ENCODE results near the gene CALD1. TPM values are rescaled to one million over a fixed set of nuclear protein-coding genes. Genes with fewer than 3 reads are reported as not detected.

Gene CALD1
- total RNA-seq, 1 donor from 2014 or later: 1,941 TPM

GRCh38 chr7:134901389-134902020 is 122.1 kb downstream of the CALD1 start:
- no peak for DNase-seq (ENCODE audit: low spot score)
- Mint-ChIP-seq H3K36me3 (ENCODE audit: low read depth) (peaks cover 47% of the 10 kb centered on the region), H3K9me3 (ENCODE audit: low read depth) (no peaks in the 10 kb centered on the region), H3K4me1 (ENCODE audit: low read depth) (peaks cover 79% of the 10 kb centered on the region), H3K27me3 (ENCODE audit: low read depth) (no peaks in the 10 kb centered on the region), H3K27ac (ENCODE audit: unreplicated experiment) (peak overlapping the region; percentile 97), H3K4me3 (ENCODE audit: unreplicated experiment) (no peak overlapping the region)
- no peak for TF ChIP-seq CTCF (IDR thresholded peaks at IDR 0.05)

- peaks cover 47% of the 10 kb centered on the region for H3K36me3 Mint-ChIP-seq (ENCODE audit: low read depth)
- DNase-seq (ENCODE audit: low spot score): no peak
- no peak for TF ChIP-seq CTCF (IDR thresholded peaks at IDR 0.05)
- H3K4me3 Mint-ChIP-seq (ENCODE audit: unreplicated experiment): no peak overlapping the region
- H3K4me1 Mint-ChIP-seq (ENCODE audit: low read depth): peaks cover 81% of the 10 kb centered on the region
- no peaks in the 10 kb centered on the region for H3K27me3 Mint-ChIP-seq (ENCODE audit: low read depth)
- peak overlapping the region; percentile 79 for H3K27ac Mint-ChIP-seq (ENCODE audit: unreplicated experiment)
- H3K9me3 Mint-ChIP-seq (ENCODE audit: low read depth): no peaks in the 10 kb centered on the region
Observed at GRCh38 chr7:134902058-134902457, 122.6 kb downstream of the CALD1 start.

GRCh38 chr7:134903073-134903790 is 123.8 kb downstream of the CALD1 start:
- Mint-ChIP-seq H3K27me3 (ENCODE audit: low read depth) (no peaks in the 10 kb centered on the region), H3K36me3 (ENCODE audit: low read depth) (peaks cover 47% of the 10 kb centered on the region), H3K4me3 (ENCODE audit: unreplicated experiment) (no peak overlapping the region)

GRCh38 chr7:134905375-134905774 is 125.9 kb downstream of the CALD1 start:
- Mint-ChIP-seq H3K27ac (ENCODE audit: unreplicated experiment) (peak overlapping the region; percentile 88), H3K36me3 (ENCODE audit: low read depth) (peaks cover 45% of the 10 kb centered on the region), H3K4me3 (ENCODE audit: unreplicated experiment) (no peak overlapping the region), H3K9me3 (ENCODE audit: low read depth) (no peaks in the 10 kb centered on the region), H3K4me1 (ENCODE audit: low read depth) (peaks cover 94% of the 10 kb centered on the region), H3K27me3 (ENCODE audit: low read depth) (no peaks in the 10 kb centered on the region)
- no peak for DNase-seq (ENCODE audit: low spot score)
- TF ChIP-seq CTCF (IDR thresholded peaks at IDR 0.05): peak; percentile 59

More at GRCh38 chr7:134903073-134903790, 123.8 kb downstream of the CALD1 start:
- Mint-ChIP-seq H3K27ac (ENCODE audit: unreplicated experiment) (peak overlapping the region; percentile 79), H3K4me1 (ENCODE audit: low read depth) (peaks cover 91% of the 10 kb centered on the region), H3K9me3 (ENCODE audit: low read depth) (no peaks in the 10 kb centered on the region)
- no peak for TF ChIP-seq CTCF (IDR thresholded peaks at IDR 0.05)
- DNase-seq (ENCODE audit: low spot score): no peak

- no peaks in the 10 kb centered on the region for H3K27me3 Mint-ChIP-seq (ENCODE audit: low read depth)
Observed at GRCh38 chr7:134907000-134907399, 127.6 kb downstream of the CALD1 start.

More at GRCh38 chr7:134907000-134907399, 127.6 kb downstream of the CALD1 start:
- no peak for TF ChIP-seq CTCF (IDR thresholded peaks at IDR 0.05)
- Mint-ChIP-seq H3K4me3 (ENCODE audit: unreplicated experiment) (no peak overlapping the region), H3K4me1 (ENCODE audit: low read depth) (peaks cover 94% of the 10 kb centered on the region), H3K36me3 (ENCODE audit: low read depth) (peaks cover 40% of the 10 kb centered on the region), H3K27ac (ENCODE audit: unreplicated experiment) (peak overlapping the region; percentile 88), H3K9me3 (ENCODE audit: low read depth) (no peaks in the 10 kb centered on the region)
- DNase-seq (ENCODE audit: low spot score): no peak

Measured in chondrocyte (in vitro differentiated cells).